GM12891 (cell line): ENCODE data around the gene KDM3A.

Experiments
- POLR2A ChIP-seq: IDR thresholded peaks from 2 replicates; pipeline ENCODE4 v1.6.1; 2011; ENCODE audit warnings: low read depth, low read length, control low read depth
- POLR2AphosphoS5 ChIP-seq: IDR thresholded peaks from 2 replicates; pipeline ENCODE4 v1.6.1; 2011; ENCODE audit warnings: low read depth, low read length, control low read depth

- TF ChIP-seq POLR2AphosphoS5 (no peak), POLR2A (no peak)
Observed at GRCh38 chr2:86521922-86522321, 80.8 kb downstream of the KDM3A start.
